GM19238 (cell line): ENCODE results near the gene CCT8L2.
"Not testable (repeated sequence)": the region's sequence is repeated elsewhere in the genome, so short reads cannot be mapped to it uniquely, and the experiment has no call there.

Source experiments
- DNase-seq: peaks from one replicate; pipeline ENCODE4 v3.0.0; 2011; ENCODE audit warnings: low spot score; ENCODE audit not compliant: insufficient read length

Gene CCT8L2

GRCh38 chr22:16592710-16593109 lies at the start of gene CCT8L2:
CCT8L2 (minus strand) TSS chr22:16592810; CDS start chr22:16592550, 260 bp downstream.
- DNase-seq, result not testable (repeated sequence)

DNA sequence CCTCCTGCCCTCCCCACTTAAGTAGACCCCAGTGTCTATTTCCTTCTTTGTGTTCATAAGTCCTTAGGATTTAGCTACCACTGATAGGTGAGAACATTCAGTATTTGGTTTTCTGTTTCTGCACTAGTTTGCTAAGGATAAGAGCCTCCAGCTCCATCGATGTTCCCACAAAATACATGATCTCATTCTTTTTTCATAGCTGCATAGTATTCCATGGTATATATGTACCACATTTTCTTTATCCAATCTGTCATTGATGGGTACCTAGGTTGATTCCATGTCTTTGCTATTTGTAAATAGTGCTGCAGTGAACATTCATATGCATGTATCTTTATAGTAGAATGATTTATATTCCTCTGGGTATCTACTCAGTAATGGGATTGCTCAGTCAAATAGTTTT lies 42.8 kb upstream of the CCT8L2 start:
- DNase-seq, result not testable (repeated sequence)

GRCh38 chr22:16634092-16634491 lies 41.5 kb upstream of the CCT8L2 start:
- not testable (repeated sequence) for DNase-seq

GRCh38 chr22:16628476-16628875 lies 35.9 kb upstream of the CCT8L2 start:
- not testable (repeated sequence) for DNase-seq

GRCh38 chr22:16625018-16625417 lies 32.4 kb upstream of the CCT8L2 start:
- DNase-seq, result not testable (repeated sequence)

- DNase-seq, result not testable (repeated sequence)
Measured at GRCh38 chr22:16623595-16623994, 31.0 kb upstream of the CCT8L2 start.

- DNase-seq, result not testable (repeated sequence)
Measured at GRCh38 chr22:16617516-16617915, 24.9 kb upstream of the CCT8L2 start.

GRCh38 chr22:16616390-16616938 lies 23.9 kb upstream of the CCT8L2 start:
- DNase-seq, result not testable (repeated sequence)

DNA sequence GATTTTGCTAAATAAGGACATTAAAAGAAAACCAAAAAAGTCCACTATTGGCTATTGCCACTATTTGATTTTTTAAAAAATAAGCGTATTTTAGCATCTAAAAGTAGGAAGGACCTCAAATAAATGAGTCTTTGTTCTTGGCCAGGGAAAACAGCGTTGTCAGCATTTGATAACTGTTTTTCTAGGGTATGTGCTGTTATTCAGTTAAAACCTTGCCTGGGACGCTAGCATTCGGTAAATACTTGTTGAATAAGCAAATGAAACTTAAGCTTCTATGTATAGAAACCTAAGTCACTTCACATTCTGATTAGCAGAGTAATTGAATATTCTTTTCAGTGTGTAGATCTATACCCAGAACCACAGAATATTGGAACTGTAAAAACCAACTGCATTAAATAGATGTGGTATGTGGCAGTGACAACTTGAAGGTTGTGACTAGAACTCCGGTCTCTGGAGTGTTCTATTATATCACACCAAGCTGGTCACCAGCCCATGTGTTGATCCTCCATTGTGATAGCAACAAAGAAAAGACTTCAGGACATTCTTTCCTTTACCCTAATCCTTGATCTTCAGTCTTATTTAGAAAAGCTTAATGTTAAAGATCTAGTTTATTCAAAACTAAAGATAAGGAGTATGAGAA lies 23.1 kb upstream of the CCT8L2 start:
- not testable (repeated sequence) for DNase-seq

GRCh38 chr22:16609548-16610261 lies 17.1 kb upstream of the CCT8L2 start:
- DNase-seq, result no peak

DNA sequence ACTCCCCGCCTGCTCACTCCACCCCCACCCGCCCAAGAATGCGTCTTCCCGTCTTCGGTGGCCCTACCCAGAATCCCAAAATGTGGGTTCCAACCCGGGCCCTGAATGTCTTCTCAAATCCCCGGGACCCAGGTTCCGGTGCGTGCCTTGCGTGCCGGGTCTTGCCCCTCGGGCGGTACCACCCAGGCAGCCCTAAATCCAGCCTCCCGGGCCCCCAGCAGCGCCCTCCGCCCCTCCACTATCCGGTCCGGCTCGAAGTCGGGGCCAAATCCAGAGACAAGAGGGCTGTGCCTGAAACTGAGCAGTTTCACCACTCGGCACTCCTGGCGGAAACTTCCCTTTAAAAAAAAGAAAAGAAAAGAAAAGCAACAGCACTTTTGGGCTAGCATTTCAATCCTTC lies 16.3 kb upstream of the CCT8L2 start:
- DNase-seq, result no peak

DNA sequence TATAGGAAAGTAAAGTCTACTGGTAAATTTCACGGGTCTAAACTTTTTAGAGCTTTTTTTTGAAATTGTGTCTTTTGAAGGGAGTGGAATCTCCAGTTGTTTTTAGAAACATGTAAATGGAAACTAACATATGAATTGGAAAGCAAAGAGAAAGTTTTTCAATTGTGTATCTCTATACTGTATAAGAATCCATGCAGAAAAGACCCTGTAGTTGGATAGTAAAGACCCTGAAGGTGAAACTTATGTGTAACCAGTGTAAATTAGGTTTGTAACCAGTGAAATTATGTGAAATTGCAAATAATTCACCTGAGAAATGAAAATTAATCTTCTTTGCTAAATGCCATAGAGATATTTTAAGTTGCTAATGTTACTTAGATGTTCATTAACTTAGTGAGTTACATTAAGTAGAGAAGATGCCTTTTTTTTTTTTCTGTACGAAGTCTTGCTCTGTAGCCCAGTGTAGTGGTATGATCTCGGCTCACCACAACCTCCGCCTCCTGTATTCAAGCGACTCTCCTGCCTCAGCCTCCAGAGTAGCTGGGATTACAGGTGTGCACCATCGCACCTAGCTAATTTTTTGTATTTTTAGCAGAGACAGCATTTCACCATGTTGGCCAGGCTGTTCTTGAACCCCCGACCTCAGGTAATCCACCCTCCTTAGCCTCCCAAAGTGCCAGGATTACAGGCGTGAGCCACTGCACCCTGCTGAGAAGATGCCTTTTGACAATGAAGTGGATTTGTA lies 11.8 kb upstream of the CCT8L2 start:
- DNase-seq, result not testable (repeated sequence)

DNA sequence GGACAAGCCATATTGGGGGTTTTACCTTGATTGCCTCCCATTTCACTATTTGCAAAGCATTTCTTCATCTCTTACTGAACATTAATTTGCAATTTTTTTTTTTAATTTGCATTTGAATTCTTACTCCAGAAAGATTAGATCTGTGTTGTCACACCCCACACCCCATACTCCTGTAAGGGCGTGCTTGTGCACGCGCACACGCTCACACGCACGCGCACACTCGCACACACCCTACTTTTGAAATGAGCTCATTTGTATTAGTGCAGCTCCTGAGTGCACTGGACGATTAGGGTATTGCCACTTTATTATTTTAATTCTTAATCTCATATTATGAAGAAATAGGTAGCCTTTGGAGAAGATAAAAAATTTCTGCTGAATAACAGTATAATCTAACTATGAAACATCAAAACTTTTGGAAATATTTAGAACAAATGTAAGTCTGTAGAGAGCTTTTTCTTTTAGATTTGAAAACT lies 11.2 kb upstream of the CCT8L2 start:
- DNase-seq, result not testable (repeated sequence)

GRCh38 chr22:16603448-16603768 lies 10.8 kb upstream of the CCT8L2 start:
- DNase-seq, result no peak

DNA sequence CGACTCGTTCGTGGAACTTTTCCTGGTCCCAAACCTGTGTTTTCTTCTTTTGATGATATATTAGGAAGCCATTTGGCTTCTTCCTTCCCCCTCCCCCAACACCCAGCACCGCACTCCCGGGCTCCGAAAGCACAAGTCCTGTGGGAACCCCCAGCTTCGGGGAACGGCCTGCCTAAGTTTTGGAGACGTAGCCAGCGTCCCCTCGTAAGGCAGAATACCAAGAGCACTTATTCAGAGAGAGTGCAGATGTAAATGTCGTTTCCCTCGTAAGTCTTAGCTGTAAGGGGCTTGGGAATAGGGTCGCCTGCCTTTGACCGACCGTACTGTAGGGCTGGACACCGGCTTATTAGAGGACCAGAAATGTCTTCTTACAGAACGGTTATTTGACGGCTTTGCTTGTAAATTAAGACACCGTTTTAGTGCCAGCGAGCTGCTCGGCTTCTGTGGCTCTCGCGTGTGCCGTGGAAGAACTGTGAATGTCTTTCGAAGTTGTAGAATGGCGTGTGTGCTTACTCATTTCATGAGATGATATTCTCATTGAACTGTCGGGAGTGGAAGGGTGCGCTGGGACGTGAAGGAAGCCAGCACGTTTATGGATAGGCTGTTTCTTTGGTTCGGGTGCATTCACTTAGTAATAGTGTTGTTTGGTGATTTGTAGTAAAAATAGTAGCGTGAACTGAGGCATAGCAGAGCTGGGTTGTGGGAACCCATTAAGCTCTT lies 10.3 kb upstream of the CCT8L2 start:
- not testable (repeated sequence) for DNase-seq

DNA sequence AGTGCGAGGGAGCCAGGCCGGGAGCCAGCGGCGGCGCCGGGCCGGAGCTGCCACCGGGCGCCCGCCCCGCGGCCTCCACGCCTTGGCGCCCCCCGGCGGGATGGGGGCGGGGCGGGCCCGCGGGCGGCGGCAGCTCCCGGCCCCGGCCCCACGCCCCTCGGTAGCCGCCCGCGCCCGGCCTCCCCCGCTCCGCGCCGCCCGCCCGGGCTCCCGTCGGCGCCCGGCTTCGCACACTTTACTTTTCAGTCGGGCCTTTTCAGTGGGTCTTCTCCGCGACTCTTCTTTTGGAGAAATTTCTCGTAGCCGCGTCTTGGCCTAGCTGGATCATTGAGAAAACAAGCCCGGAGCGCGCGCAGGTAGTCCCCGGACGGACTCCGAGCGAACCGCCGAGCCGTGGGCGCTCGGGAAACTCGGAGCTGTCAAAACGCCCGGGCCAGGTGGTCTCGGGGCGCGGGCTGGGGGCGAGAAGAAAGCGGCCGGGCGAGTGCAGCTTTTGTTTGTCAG lies 9.7 kb upstream of the CCT8L2 start:
- not testable (repeated sequence) for DNase-seq

DNA sequence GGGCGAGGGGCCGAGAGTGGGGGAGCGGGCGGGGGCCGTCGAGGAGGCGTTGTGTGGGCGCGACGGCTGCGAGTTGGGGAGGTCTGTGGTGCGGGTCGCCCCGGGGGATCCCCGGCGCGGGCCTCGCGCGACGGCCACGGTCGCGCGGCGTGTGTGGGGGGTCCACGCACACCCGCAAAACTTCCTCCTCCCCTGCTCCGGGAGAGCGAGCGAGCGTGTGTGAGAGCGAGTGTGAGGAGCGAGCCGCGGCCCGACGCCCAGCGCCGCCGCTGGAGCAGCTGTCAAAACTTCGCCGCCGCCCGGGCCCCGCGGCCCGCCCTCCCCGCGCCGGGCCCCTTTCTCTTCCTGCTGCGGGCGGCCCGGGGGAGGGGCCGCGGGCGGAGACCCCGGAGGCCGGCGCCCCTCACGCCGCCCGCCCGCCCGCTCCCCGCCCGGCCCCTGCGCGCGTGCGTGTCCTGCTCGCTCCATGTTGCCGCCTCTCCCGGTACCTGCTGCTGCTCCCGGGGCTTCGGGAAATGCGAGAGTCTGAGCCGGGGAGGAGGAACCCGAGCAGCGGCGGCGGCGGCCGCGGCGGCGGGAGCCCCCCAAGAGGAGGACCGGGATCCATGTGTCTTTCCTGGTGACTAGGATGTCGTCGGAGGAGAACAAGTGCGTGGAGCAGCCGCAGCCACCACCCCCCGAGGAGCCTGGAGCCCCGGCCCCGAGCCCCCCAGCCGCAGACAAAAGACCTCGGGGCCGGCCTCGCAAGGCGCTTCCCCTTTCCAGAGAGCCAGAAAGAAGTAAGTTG lies 9.0 kb upstream of the CCT8L2 start:
- no peak for DNase-seq

GRCh38 chr22:16600644-16601436 lies 8.2 kb upstream of the CCT8L2 start:
- DNase-seq, result not testable (repeated sequence)

GRCh38 chr22:16599648-16600047 lies 7.0 kb upstream of the CCT8L2 start:
- DNase-seq, result not testable (repeated sequence)
